ENCODE results near the gene DDA1.
A peak's percentile ranks its signal among the peaks of the same experiment; 100 is the strongest.

The DDA1 gene

GRCh38 chr19:17333611-17334413 is 24.4 kb downstream of the DDA1 start (continued):
- TF ChIP-seq IKZF3 (tag by site-specific recombination; IDR thresholded peaks at IDR 0.05) (no peak), ZNF664 (tag by site-specific recombination; IDR thresholded peaks at IDR 0.05) (no peak), ZNF214 (tag by site-specific recombination; IDR thresholded peaks at IDR 0.05; ENCODE audit: borderline replicate concordance) (no peak), ZNF510 (tag by site-specific recombination; IDR thresholded peaks at IDR 0.05; ENCODE audit: insufficient replicate concordance) (no peak), ZNF610 (tag by site-specific recombination; IDR thresholded peaks at IDR 0.05; ENCODE audit: borderline replicate concordance) (0 out of 2 replicates have a peak, but pooled peaks have one; percentile 33), BCL6B (tag by site-specific recombination; IDR thresholded peaks at IDR 0.05) (no peak), KLF7 (tag by site-specific recombination; IDR thresholded peaks at IDR 0.05; ENCODE audit: borderline replicate concordance) (0 out of 2 replicates have a peak, but pooled peaks have one; percentile 74), ZNF174 (tag by site-specific recombination; IDR thresholded peaks at IDR 0.05) (no peak), ZNF555 (tag by site-specific recombination; conservative IDR thresholded peaks at IDR 0.05) (no peak), ZNF18 (tag by site-specific recombination; IDR thresholded peaks at IDR 0.05) (0 out of 2 replicates have a peak, but pooled peaks have one; percentile 13), ZNF785 (tag by site-specific recombination; IDR thresholded peaks at IDR 0.05) (no peak), ZNF449 (tag by site-specific recombination; IDR thresholded peaks at IDR 0.05) (no peak), ZFHX2 (tag by site-specific recombination; conservative IDR thresholded peaks at IDR 0.05) (peak; percentile 15), ZBTB20 (tag by site-specific recombination; IDR thresholded peaks at IDR 0.05) (no peak), ZBTB11 (tag by site-specific recombination; conservative IDR thresholded peaks at IDR 0.05; ENCODE audit: low read depth) (no peak), SP3 (tag by site-specific recombination; IDR thresholded peaks at IDR 0.05) (peak; percentile 67; the same call in 1 of the 2 replicates), ZNF354C (tag by site-specific recombination; IDR thresholded peaks at IDR 0.05; ENCODE audit: borderline replicate concordance, low read depth) (no peak), ZNF10 (tag by site-specific recombination; IDR thresholded peaks at IDR 0.05) (peak; percentile 78), ZNF76 (tag by site-specific recombination; IDR thresholded peaks at IDR 0.05; ENCODE audit: borderline replicate concordance, low read depth) (no peak), ZNF266 (tag by site-specific recombination; IDR thresholded peaks at IDR 0.05; ENCODE audit: low read depth) (no peak), ZNF280D (tag by site-specific recombination; IDR thresholded peaks at IDR 0.05) (peak; percentile 81; the same call in 1 of the 2 replicates), ZNF544 (tag by site-specific recombination; IDR thresholded peaks at IDR 0.05) (no peak), PATZ1 (tag by site-specific recombination; IDR thresholded peaks at IDR 0.05) (no peak; the same call in none of the 2 replicates), ZNF837 (tag by site-specific recombination; IDR thresholded peaks at IDR 0.05) (no peak), ZNF585B (tag by site-specific recombination; IDR thresholded peaks at IDR 0.05) (no peak)

Measured in HEK293 (cell line).